Measurements from ENCODE around the gene ODAD3.

The ODAD3 gene

GRCh38 chr19:11435057-11435832 lies at the start of gene ODAD3, which contains the start of gene PRKCSH:
Gene ODAD3, minus strand, starts transcription at chr19:11435121. Its CDS starts 105 bp downstream, at chr19:11435016.
Gene PRKCSH, plus strand, starts transcription at chr19:11435635. Its CDS starts 483 bp downstream, at chr19:11436118.
- DNase-seq, result peak; percentile 99
- Histone ChIP-seq H3K36me3 (peaks cover 34% of the 10 kb centered on the region), H3K4me3 (ENCODE audit: low read depth, low read length) (peak within 1 kb of the TSS; percentile 59), H3K27ac (peak within 1 kb of the TSS; percentile 86), H3K27me3 (ENCODE audit: insufficient read depth, low read depth, severe bottlenecking) (no peaks in the 10 kb centered on the region), H3K9me3 (ENCODE audit: severe bottlenecking) (no peaks in the 10 kb centered on the region)
- peak; percentile 92 for TF ChIP-seq CTCF (IDR thresholded peaks at IDR 0.05; ENCODE audit: low read depth, low read length)

DNA sequence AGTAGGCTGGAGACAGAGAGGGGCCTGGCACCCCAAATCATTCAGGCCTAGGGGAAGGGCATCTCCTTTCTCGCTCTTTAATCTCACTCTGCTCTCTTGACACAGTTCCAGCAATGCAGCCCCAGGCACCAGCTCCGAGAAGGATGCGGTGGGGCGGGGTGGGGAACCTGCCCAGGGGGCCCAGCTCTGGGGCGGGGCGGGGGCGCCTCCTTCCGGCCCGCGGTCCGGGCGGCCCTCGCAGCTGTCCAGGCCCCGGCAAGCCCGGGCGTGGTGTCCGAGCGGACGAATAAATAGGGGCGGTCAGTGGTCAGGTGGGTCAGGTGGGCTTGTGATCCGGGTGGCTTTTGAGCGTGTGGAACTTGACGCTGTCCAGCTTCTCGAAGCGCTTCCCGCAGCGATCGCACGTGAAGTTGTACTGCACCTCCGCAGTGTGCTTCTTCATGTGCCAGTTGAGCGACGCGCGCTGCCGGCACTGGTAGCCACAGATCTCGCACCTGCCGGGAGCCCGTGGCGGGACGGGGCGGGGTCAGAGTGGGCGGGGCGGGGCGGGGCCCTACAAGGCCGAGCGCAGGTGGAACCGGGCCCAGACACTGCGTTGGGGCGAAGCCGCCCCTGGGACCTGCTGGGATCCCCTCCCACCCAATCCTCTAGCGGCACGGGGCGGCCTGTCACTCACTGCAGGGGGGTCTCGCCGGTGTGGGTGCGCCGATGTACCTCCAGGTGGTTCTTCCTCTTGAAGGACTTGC lies 48.6 kb upstream of the ODAD3 start:
- Histone ChIP-seq H3K27me3 (ENCODE audit: insufficient read depth, low read depth, severe bottlenecking) (peaks cover 31% of the 10 kb centered on the region), H3K27ac (no peak overlapping the region)
- no peak for DNase-seq

GRCh38 chr19:11482384-11483050 lies 47.6 kb upstream of the ODAD3 start:
- no peak overlapping the region for H3K27ac ChIP-seq
- DNase-seq, result peak; percentile 83
- peak overlapping the region; percentile 59 for H3K4me3 ChIP-seq (ENCODE audit: low read depth, low read length)
- H3K36me3 ChIP-seq, result peaks cover 3% of the 10 kb centered on the region; the same call in 1 of the 2 replicates
- H3K27me3 ChIP-seq (ENCODE audit: insufficient read depth, low read depth, severe bottlenecking), result peaks cover 31% of the 10 kb centered on the region
- TF ChIP-seq CTCF (IDR thresholded peaks at IDR 0.05; ENCODE audit: low read depth, low read length), result peak; percentile 98
- no peaks in the 10 kb centered on the region for H3K9me3 ChIP-seq (ENCODE audit: severe bottlenecking)

More for the DNA sequence above, 48.6 kb upstream of the ODAD3 start:
- peaks cover 3% of the 10 kb centered on the region; the same call in 1 of the 2 replicates for H3K36me3 ChIP-seq
- H3K4me3 ChIP-seq (ENCODE audit: low read depth, low read length), result no peak overlapping the region
- H3K9me3 ChIP-seq (ENCODE audit: severe bottlenecking), result no peaks in the 10 kb centered on the region
- no peak for TF ChIP-seq CTCF (IDR thresholded peaks at IDR 0.05; ENCODE audit: low read depth, low read length)

DNA sequence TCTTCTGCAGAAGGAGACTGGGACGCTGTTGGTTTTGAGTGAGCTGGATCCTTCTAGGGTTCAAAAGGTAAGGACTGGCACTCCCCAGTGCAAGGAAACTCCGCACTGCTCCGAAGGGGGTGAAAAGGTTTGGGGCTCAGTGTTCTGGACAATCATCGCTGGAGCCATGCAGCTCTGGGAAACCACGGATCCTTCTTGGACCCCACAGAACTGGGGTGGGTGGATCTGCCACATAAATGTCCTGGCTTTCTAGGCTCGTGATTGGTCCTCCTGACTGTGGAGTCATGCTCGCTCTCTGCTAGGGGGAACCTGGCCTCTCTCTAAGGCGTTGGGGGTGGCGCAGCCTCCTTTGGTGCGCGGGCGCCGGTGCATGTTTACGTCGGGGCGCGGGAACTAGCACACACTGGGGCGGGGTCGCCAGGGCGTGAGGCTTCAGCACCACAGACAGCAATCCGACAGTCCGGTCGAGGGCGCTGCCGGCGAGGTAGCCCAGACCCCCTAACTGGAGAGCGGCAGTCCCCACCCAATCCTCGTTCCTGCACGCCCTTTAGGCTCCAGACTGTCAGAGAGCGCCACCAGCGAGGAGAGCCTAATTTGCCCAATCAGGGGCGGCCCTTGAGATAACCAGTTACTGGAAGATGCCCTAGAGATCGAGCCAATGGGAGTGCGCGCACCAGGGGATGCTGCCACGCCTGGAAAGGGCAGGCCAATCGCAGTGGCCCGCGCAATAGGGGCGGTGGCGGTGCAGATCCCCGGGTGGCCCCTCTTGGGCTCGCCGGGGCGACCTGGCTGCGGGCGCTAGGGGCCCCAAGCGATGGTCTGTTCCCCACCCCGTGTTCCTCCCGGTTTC lies 46.8 kb upstream of the ODAD3 start:
- no peak for TF ChIP-seq CTCF (IDR thresholded peaks at IDR 0.05; ENCODE audit: low read depth, low read length)
- H3K36me3 ChIP-seq, result peaks cover 3% of the 10 kb centered on the region; the same call in 1 of the 2 replicates
- H3K9me3 ChIP-seq (ENCODE audit: severe bottlenecking), result no peaks in the 10 kb centered on the region
- H3K27ac ChIP-seq, result no peak overlapping the region
- peak; percentile 92 for DNase-seq
- H3K4me3 ChIP-seq (ENCODE audit: low read depth, low read length), result peak overlapping the region; percentile 59
- H3K27me3 ChIP-seq (ENCODE audit: insufficient read depth, low read depth, severe bottlenecking), result peaks cover 31% of the 10 kb centered on the region
